SU-DHL-6 (cell line): ENCODE measurements around the gene CTNND2.

Experiments
- CTCF ChIP-seq: fragments of 200-600 bp; sonication (generic); IDR thresholded peaks from one replicate; pipeline ENCODE4 v1.5.1; 2017; ENCODE audit warnings: antibody characterized with exemption, mild to moderate bottlenecking, low read length, moderate library complexity; ENCODE audit not compliant: insufficient read depth, poor library complexity, severe bottlenecking
- EZH2phosphoT487 ChIP-seq: fragments of 200-600 bp; sonication (generic), shearing (Covaris generic); conservative IDR thresholded peaks from 2 replicates; pipeline ENCODE4 v1.6.1; 2018; ENCODE audit warnings: mild to moderate bottlenecking, antibody characterized with exemption, low read length, moderate library complexity, mixed read lengths

DNA sequence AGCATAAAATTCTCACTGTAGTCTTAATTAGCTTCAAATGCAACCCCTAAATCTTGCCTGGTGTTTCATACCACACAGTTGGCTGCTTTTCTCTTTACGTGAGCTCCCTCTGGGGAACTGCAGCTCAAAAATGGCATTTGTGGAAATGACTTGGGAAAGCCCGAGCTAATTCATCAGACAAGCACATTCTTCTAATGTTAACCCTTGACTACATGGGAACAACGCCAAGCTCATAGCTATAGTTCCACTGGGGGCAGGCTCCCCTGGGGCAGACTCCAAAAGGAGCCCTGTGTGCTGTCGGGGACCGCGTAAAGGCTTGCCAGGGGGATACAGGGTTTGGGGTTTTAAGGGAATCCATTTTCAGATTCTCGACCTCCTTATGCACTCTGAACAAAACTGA, 841.8 kb downstream of the CTNND2 start:
- TF ChIP-seq CTCF, result no peak
- no peak for TF ChIP-seq EZH2phosphoT487
